Forelimb muscle (tissue), 1 donor: ENCODE data around the gene NKD1. TPM values are rescaled to one million over a fixed set of nuclear protein-coding genes. Genes with fewer than 3 reads are reported as not detected.
"Not testable (repeated sequence)": the region's sequence is repeated elsewhere in the genome, so short reads cannot be mapped to it uniquely, and the experiment has no call there.

Experiments used
- DNase-seq: peaks from one replicate; pipeline ENCODE4 v3.0.0-alpha.2; 2013; ENCODE audit warnings: low read depth
- polyA plus RNA-seq: library from polyadenylated mRNA; unstranded; fragments of 120-200 nt; gene quantifications from one replicate; pipeline ENCODE4 v1.2.1, GENCODE V29; 2013; ENCODE audit not compliant: insufficient read length

NKD1 gene
- 9.0 TPM for polyA plus RNA-seq

DNA sequence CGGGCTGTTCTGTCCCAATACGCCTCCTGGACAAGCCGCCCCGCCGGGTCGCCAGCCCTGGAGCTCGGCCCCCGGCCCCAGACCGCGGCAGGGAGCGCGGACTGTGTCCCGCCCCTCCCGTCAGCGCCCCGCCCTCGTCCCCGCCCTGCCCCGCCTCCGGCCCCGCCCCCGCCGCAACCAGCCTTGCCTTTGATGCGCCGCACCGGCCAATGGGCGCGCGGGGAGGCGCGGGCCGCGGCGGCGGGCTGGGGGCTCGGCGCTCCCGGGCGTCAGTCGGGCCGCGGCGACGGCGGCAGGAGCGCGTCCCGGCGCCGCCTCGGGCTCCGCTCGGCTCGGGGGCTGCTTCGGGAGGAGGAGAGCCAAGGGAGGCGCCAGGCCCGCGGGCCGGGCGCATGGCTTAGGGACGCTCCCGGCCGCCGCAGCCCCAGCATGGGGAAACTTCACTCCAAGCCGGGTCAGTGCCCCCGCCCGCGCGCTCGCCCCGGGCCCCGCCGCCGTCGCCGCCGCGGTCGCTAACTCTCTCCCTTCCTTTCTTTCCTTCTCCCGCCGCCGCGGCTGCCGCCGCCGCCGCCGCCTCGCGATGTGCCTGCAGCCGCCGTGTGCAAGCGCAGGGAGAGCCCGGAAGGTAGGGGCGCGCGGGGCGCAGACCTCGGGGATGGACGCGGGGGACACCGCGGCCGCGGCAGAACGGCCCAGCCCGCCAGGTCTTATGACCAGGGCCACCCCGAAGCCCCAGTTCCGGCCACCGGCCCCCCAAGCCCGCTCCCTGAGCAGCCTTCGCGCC, at the start of gene NKD1:
Gene NKD1 (plus strand): TSS at position 272 of the 784 bp plus-strand sequence. CDS start 158 bp downstream, at position 430.
- peak; percentile 17 for DNase-seq

- DNase-seq, result no peak
Observed at GRCh38 chr16:50498431-50499155, 49.6 kb upstream of the NKD1 start.

GRCh38 chr16:50499254-50499653, 48.9 kb upstream of the NKD1 start:
- no peak for DNase-seq

DNA sequence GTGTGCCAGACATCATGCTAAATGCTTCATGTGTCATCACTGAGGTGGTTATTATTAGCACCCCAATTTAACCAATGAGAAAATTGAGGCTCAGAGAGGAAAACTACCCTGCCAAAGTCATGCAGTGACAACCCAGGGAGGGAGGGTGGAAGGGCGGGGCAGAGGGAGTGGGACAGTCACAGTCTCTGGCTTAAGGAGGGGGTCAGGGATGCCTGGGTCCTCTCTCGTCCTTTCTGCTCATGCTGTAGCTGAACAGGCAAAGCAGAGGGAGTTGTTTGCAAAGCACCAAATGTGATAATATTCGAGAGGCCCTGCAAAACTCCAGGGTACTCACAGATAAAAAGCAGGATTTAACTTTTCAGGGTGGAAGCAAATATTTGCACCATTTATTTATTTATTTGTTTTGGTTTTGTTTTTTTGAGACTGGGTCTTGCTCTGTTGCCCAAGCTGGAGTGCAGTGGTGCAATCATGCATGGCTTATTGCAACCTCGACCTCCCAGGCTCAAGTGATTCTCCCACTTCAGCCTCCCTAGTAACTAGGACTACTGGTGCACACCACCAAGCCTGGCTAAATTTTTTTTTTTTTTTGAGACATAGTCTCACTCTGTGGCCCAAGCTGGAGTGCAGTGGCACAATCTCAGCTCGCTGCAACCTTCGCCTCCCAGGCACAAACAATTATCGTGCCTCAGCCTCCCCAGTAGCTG, 47.9 kb upstream of the NKD1 start:
- no peak for DNase-seq

DNA sequence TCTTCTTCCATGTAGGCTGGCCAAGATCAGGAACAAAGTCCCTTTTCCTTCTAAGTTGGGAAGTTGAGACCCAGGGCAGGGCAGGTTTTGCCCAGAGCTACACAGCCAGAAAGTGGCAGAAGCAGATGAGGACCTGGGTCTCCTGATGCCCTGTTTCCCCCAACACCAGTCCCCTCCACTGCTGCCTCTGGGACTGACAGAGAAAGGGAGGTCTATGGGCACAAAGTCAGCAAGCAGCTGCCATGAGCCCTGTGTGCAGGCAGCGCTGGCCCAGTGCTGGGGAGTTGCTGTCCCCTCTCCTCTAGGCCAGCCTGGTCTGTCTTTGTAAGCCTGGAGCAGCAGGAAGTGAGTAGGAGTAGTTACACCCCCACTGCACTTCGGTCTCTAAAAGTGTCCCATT, 46.9 kb upstream of the NKD1 start:
- no peak for DNase-seq

- no peak for DNase-seq
Observed at GRCh38 chr16:50501986-50502615, 46.1 kb upstream of the NKD1 start.

GRCh38 chr16:50502616-50503011, 45.6 kb upstream of the NKD1 start:
- DNase-seq, result no peak

DNA sequence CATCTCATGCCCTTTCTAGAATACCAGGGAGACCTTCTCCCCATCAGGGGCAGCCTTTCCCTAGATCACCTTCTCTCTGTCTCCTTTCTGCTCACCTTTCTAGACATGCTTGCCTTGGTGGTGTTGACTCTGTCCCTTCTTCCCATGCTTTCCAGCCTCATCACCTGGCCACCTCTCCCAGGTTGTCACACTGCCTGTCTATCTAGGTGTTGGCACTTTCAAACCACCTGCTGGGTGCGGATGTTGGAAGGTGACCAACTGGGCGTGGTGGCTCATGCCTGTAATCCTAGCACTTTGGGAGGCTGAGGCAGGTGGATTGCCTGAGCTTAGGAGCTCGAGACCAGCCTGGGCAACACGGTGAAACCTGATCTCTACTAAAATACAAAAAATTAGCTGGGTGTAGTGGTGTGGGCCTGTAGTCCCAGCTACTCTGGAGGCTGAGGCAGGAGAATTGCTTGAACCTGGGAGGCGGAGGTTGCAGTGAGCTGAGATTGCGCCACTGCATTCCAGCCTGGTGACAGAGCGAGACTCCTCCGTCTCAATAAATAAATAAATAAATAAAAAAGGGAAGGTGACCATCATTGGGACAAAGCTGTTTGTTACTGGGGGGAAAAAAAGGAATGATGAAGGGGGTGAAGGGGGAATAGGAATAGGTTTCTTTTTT, 44.2 kb upstream of the NKD1 start:
- not testable (repeated sequence) for DNase-seq

- DNase-seq, result no peak
Observed at GRCh38 chr16:50505115-50505514, 43.1 kb upstream of the NKD1 start.

- DNase-seq, result no peak
Observed at GRCh38 chr16:50505714-50506542, 42.3 kb upstream of the NKD1 start.

DNA sequence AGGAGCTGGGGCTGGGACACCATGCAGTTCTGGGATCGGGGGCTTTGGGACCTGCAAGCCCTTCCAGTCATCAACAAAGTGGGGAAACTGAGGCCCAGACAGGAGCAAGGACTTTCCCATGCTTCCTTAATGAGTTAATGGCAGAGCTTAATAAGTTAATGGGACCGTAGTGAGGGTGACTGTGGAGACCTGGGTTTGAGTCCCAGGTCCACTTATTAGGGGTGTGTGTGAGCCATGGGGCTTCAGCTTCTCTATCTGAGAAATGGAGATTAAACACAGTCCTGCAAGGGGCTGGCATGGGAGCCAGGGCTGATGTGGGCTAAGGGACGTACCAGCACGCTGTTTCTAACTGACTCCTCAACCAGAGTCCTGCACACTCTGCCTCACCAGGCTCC, 41.7 kb upstream of the NKD1 start:
- no peak for DNase-seq

GRCh38 chr16:50507397-50507796, 40.8 kb upstream of the NKD1 start:
- DNase-seq, result no peak

- DNase-seq, result no peak
Observed at GRCh38 chr16:50509521-50510341, 38.5 kb upstream of the NKD1 start.

DNA sequence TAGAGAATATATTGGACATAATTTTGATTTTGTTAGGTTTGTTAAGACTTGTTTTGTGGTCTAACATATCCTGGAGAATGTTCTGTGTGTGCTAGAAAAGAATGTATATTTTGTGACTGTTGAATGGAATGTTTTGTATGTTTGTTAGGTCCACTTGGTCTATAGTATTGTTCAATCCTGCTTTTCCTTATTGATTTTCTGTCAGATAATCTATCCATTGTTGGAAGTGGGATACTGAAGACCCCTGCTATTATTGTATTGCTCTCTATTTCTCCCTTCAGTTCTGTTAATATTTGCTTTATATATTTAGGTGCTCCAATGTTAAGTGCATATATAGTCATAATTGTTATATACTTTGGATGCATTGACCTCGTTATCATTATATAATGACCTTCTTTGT, 33.0 kb upstream of the NKD1 start:
- DNase-seq, result no peak

- DNase-seq, result no peak
Observed at GRCh38 chr16:50516401-50516800, 31.8 kb upstream of the NKD1 start.

DNA sequence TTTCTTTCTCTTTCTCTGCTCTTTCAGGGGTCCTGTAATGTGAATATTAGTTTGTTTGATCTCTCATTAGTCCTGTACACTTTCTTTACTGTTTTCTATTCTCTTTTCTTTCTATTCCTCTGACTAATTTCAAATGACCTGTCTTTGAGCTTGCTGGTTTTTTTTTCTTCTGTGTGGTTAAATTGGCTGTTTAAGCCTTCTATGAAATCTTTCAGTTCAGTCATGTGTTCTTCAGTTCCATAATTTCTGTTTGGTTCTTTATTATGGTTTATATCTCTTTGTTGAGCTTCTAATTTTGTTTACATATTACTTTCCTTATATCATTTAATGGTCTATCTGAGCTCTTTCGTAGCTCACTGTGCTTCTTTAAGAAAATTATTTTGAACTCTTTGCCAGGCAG, 31.3 kb upstream of the NKD1 start:
- no peak for DNase-seq

GRCh38 chr16:50517450-50518252, 30.5 kb upstream of the NKD1 start:
- DNase-seq, result no peak

- no peak for DNase-seq
Observed at GRCh38 chr16:50519001-50519400, 29.2 kb upstream of the NKD1 start.

DNA sequence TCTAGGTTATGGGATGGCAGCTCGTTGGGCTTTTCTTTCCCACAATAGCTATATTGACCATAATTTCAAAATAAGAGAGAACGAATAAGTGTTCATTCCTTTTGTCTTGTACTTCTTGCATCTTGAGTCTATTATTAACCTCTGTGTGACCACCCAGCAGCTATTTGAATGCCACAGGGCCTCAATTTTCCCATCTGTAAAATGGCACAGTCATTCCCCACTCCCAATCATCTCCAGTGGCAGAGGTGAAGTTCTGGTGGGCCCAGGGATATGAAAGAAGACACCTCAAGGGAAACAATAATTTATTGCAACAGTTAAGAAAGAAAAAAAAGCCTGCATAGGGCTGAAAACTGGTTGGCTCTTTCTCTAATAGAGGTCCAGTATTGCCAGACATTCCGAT, 28.6 kb upstream of the NKD1 start:
- no peak for DNase-seq
